HepG2 (cell line): ENCODE measurements around the gene DPT. TPM values are rescaled to one million over a fixed set of nuclear protein-coding genes. Genes with fewer than 3 reads are reported as not detected.

Source experiments
- ATAC-seq: fragments of 200-7000 bp; cut with Tn5 transposase; 3 replicates; pipeline ENCODE4 v1.9.1; 2020; ENCODE audit warnings: mild to moderate bottlenecking, moderate library complexity
- BruUV-seq: library from RNA; stranded (reverse); fragments of 400-500 nt; replicated peaks from 2 replicates; lab custom pipeline; 2021; lab: Mats Ljungman, UMichigan
- CTCF ChIA-PET: fragments of 300-600 bp; formaldehyde crosslinking; extraction: SDS; loops from one replicate; lab custom pipeline; 2021; ENCODE audit warnings: low total read pairs, inconsistent platforms, low intra/inter-chr PET ratio; lab: Yijun Ruan, JAX
- POLR2A ChIA-PET: fragments of 350-600 bp; sonication (Branson Sonifier 250); formaldehyde crosslinking; loops from one replicate; lab custom pipeline; 2020; ENCODE audit warnings: antibody characterized with exemption, inconsistent platforms; lab: Yijun Ruan, JAX
- DNase-seq: peaks from one replicate; pipeline ENCODE4 v3.0.0-alpha.2; 2015; ENCODE audit warnings: low spot score
- FAIRE-seq: peaks from 3 replicates; lab custom pipeline; 2011; peaks lifted over from hg19 to GRCh38; lab: Jason Lieb, UNC
- H2AFZ ChIP-seq: one replicate; pipeline ENCODE4 v1.6.1; 2011; ENCODE audit warnings: low read length, inconsistent platforms
- H3K27ac ChIP-seq: fragments of 300-600 bp; 3 replicates; pipeline ENCODE4 v1.8.0; 2011; ENCODE audit warnings: mixed run types, mild to moderate bottlenecking, mixed read lengths, low read length, inconsistent platforms; ENCODE audit not compliant: insufficient read depth; ENCODE audit errors: extremely low read length
- H3K27me3 ChIP-seq, 2 experiments: fragments of 200-600 bp in 1 of 2; 2 replicates in 1 of 2; 3 replicates in 1 of 2; pipeline versions ENCODE4 v1.6.0 to v1.8.0; 2011; ENCODE audit warnings: low read length in 2 of 2, mild to moderate bottlenecking in 2 of 2, moderate library complexity in 2 of 2, inconsistent platforms in 1 of 2; ENCODE audit not compliant: insufficient read depth in 2 of 2, control insufficient read depth in 1 of 2
- H3K36me3 ChIP-seq, 2 experiments: fragments of 200-600 bp in 1 of 2; replicated peaks in 1 of 2; 2 replicates in 1 of 2; 3 replicates in 1 of 2; pipeline versions ENCODE4 v1.5.1 to v1.8.0; 2011; ENCODE audit warnings: low read length in 2 of 2, inconsistent platforms in 1 of 2; ENCODE audit not compliant: insufficient read depth in 2 of 2, control insufficient read depth in 1 of 2
- H3K4me1 ChIP-seq: 2 replicates; pipeline ENCODE4 v1.5.1; 2012; ENCODE audit warnings: low read length, inconsistent platforms; ENCODE audit not compliant: insufficient read depth
- H3K4me2 ChIP-seq: 2 replicates; pipeline ENCODE4 v1.6.0; 2011; ENCODE audit warnings: low read depth, low read length, inconsistent platforms
- H3K4me3 ChIP-seq, 3 experiments: fragments of 200-600 bp in 1 of 3; sonication (generic), shearing (Covaris generic) in 1 of 3; replicated peaks in 1 of 3; 2 replicates each; pipeline ENCODE4 v1.5.1; 2011 to 2016; ENCODE audit warnings: low read length in 3 of 3, inconsistent platforms in 2 of 3, low read depth in 2 of 3, mild to moderate bottlenecking in 2 of 3, control low read depth in 1 of 3, mixed read lengths in 1 of 3; ENCODE audit not compliant: insufficient read depth in 1 of 3
- H3K79me2 ChIP-seq: one replicate; pipeline ENCODE4 v1.6.1; 2011; ENCODE audit warnings: low read length, inconsistent platforms; ENCODE audit not compliant: insufficient read depth
- H3K9ac ChIP-seq: 2 replicates; pipeline ENCODE4 v1.6.0; 2011; ENCODE audit warnings: mild to moderate bottlenecking, low read depth, low read length, inconsistent platforms; ENCODE audit not compliant: insufficient read depth
- H3K9me3 ChIP-seq: 2 replicates; pipeline ENCODE4 v1.5.1; 2012; ENCODE audit warnings: mild to moderate bottlenecking, low read length
- H4K20me1 ChIP-seq: 2 replicates; pipeline ENCODE4 v1.6.0; 2011; ENCODE audit warnings: inconsistent platforms, mild to moderate bottlenecking, low read length, moderate library complexity; ENCODE audit not compliant: insufficient read depth
- AGO1 ChIP-seq: fragments of 200-400 bp; formaldehyde crosslinking; IDR thresholded peaks from 2 replicates; pipeline ENCODE4 v1.6.1; 2017; ENCODE audit warnings: mild to moderate bottlenecking, low read depth, low read length, moderate library complexity; ENCODE audit not compliant: poor library complexity, severe bottlenecking
- ARID2 ChIP-seq: sonication (generic); formaldehyde crosslinking; IDR thresholded peaks from 2 replicates; pipeline ENCODE4 v1.8.1; 2022; ENCODE audit warnings: mild to moderate bottlenecking, missing genetic modification reagents, borderline replicate concordance
- GATAD1 ChIP-seq: IDR thresholded peaks from 2 replicates; pipeline ENCODE4 v1.6.1; 2016; ENCODE audit warnings: missing genetic modification reagents, missing compliant biosample characterization
- HES4 ChIP-seq: sonication (generic); formaldehyde crosslinking; IDR thresholded peaks from 2 replicates; pipeline ENCODE4 v1.9.0; 2021; ENCODE audit warnings: mild to moderate bottlenecking, missing genetic modification reagents, borderline replicate concordance
- SUZ12 ChIP-seq: fragments of 150-350 bp; IDR thresholded peaks from 2 replicates; pipeline ENCODE4 v1.6.1; 2014; ENCODE audit warnings: low read depth, low read length
- TP53 ChIP-seq: sonication (generic); formaldehyde crosslinking; conservative IDR thresholded peaks from 2 replicates; pipeline ENCODE4 v1.4.0; 2020; ENCODE audit warnings: missing genetic modification reagents
- WIZ ChIP-seq: sonication (generic); formaldehyde crosslinking; IDR thresholded peaks from 2 replicates; pipeline ENCODE4 v1.5.1; 2020; ENCODE audit warnings: mild to moderate bottlenecking, missing genetic modification reagents
- ZBTB8A ChIP-seq: sonication (generic); formaldehyde crosslinking; IDR thresholded peaks from 2 replicates; pipeline ENCODE4 v1.4.0; 2020; ENCODE audit warnings: mild to moderate bottlenecking, low read depth, missing genetic modification reagents, borderline replicate concordance
- ZNF431 ChIP-seq: sonication (generic); formaldehyde crosslinking; IDR thresholded peaks from 2 replicates; pipeline ENCODE4 v1.9.0; 2022; ENCODE audit warnings: missing genetic modification reagents, low read depth, mild to moderate bottlenecking, borderline replicate concordance
- ZNF747 ChIP-seq: sonication (generic); formaldehyde crosslinking; IDR thresholded peaks from 2 replicates; pipeline ENCODE4 v1.8.1; 2023; ENCODE audit warnings: missing genetic modification reagents, mild to moderate bottlenecking, borderline replicate concordance
- WGBS: methylation state at CpG from one replicate; pipeline ENCODE4 v1.1.6; 2017; ENCODE audit warnings: low lambda C conversion rate; 5-methylcytosine and 5-hydroxymethylcytosine counted together
- in situ Hi-C: cut with HindIII; loops from 2 replicates; pipeline ENCODE4 v1.10.0; 2017; ENCODE audit warnings: low pct_unique_long_range_greater_than_20kb; ENCODE audit not compliant: extremely low pct_ligation_motif_present
- intact Hi-C: fragments of 100-400 bp; cut with micrococcal nuclease; formaldehyde crosslinking; loops from one replicate; pipeline ENCODE4 v1.10.0; 2022; ENCODE audit not compliant: unreplicated experiment
- polyA plus RNA-seq, 8 experiments: library from polyadenylated mRNA; depleted of rRNA in 3 of 8; stranded (reverse) in 7 of 8; unstranded in 1 of 8; fragments of >200 nt; fragmentation: Illumina TruSeq in 4 of 8; extraction: Trizol in 4 of 8; gene quantifications; 2 replicates each; pipeline versions ENCODE4 v1.2.1 to v1.2.3, GENCODE V29; 2011 to 2016; ENCODE audit warnings: low read depth in 4 of 8, missing spikeins in 1 of 8, mixed read lengths in 1 of 8; ENCODE audit not compliant: insufficient read depth in 1 of 8
- total RNA-seq, 5 experiments: library from RNA; depleted of rRNA; stranded (reverse); fragments of >200 nt; fragmentation: Illumina TruSeq; extraction: Trizol; gene quantifications; 2 replicates each; pipeline ENCODE4 v1.2.3, GENCODE V29; 2016; ENCODE audit warnings: low read depth in 1 of 5
- TF ChIP-seq, protein P1 (sequence below): sonication (generic); formaldehyde crosslinking; IDR thresholded peaks from 2 replicates; pipeline ENCODE4 v1.5.0; 2020; ENCODE audit warnings: mild to moderate bottlenecking, missing genetic modification reagents
- TF ChIP-seq, protein P2 (sequence below): sonication (generic); formaldehyde crosslinking; IDR thresholded peaks from 2 replicates; pipeline ENCODE4 v1.8.0; 2022; ENCODE audit warnings: mild to moderate bottlenecking, missing genetic modification reagents, moderate library complexity
- TF ChIP-seq, protein P3 (sequence below): sonication (generic); formaldehyde crosslinking; IDR thresholded peaks from 2 replicates; pipeline ENCODE4 v1.8.0; 2022; ENCODE audit warnings: missing genetic modification reagents, mild to moderate bottlenecking, moderate library complexity, borderline replicate concordance
- TF ChIP-seq, protein P4 (sequence below): sonication (generic); formaldehyde crosslinking; IDR thresholded peaks from 2 replicates; pipeline ENCODE4 v1.4.0; 2020; ENCODE audit warnings: missing genetic modification reagents

DPT gene
- total and polyA plus RNA-seq, 2 of the 13 experiments (the other 11 are each of a cell fraction or from before 2014, with no cell fraction given), result 0.04 TPM; not detected in 1

DNA sequence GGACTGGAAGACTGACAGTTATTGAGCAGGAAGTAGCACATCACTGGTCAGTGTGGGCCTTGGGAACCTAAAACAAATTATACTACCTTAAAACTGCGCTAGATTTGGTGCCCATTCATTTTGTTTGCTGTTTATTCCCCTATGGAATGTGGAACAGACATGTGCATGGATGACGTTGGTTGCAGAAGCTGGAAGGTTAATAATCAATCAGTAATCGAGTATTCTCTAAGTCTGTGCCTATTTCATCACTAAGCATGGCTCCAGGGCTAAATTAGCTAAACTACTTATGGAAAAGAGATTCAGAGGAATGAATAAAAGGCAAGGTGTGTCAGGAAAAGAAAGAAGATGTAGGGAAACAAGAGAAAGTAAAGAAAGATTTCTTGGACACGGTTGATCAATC is 33.5 kb upstream of the DPT start:
- intact Hi-C loops (no loop called here), in situ Hi-C loops (no loop called here)
- TF ChIP-seq, protein P1, sequence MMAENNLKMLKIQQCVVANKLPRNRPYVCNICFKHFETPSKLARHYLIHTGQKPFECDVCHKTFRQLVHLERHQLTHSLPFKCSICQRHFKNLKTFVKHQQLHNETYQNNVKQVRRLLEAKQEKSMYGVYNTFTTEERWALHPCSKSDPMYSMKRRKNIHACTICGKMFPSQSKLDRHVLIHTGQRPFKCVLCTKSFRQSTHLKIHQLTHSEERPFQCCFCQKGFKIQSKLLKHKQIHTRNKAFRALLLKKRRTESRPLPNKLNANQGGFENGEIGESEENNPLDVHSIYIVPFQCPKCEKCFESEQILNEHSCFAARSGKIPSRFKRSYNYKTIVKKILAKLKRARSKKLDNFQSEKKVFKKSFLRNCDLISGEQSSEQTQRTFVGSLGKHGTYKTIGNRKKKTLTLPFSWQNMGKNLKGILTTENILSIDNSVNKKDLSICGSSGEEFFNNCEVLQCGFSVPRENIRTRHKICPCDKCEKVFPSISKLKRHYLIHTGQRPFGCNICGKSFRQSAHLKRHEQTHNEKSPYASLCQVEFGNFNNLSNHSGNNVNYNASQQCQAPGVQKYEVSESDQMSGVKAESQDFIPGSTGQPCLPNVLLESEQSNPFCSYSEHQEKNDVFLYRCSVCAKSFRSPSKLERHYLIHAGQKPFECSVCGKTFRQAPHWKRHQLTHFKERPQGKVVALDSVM (CRISPR knock-in tag), result no peak
- no peak for TF ChIP-seq TP53 (CRISPR knock-in tag)
- TF ChIP-seq ZBTB8A, result no peak
- TF ChIP-seq HES4 (CRISPR knock-in tag), result no peak
- no peak for TF ChIP-seq ARID2
- no peak for TF ChIP-seq ZNF747 (CRISPR knock-in tag)
- TF ChIP-seq, protein P2, sequence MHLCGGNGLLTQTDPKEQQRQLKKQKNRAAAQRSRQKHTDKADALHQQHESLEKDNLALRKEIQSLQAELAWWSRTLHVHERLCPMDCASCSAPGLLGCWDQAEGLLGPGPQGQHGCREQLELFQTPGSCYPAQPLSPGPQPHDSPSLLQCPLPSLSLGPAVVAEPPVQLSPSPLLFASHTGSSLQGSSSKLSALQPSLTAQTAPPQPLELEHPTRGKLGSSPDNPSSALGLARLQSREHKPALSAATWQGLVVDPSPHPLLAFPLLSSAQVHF (CRISPR knock-in tag), result no peak
- TF ChIP-seq, protein P3, sequence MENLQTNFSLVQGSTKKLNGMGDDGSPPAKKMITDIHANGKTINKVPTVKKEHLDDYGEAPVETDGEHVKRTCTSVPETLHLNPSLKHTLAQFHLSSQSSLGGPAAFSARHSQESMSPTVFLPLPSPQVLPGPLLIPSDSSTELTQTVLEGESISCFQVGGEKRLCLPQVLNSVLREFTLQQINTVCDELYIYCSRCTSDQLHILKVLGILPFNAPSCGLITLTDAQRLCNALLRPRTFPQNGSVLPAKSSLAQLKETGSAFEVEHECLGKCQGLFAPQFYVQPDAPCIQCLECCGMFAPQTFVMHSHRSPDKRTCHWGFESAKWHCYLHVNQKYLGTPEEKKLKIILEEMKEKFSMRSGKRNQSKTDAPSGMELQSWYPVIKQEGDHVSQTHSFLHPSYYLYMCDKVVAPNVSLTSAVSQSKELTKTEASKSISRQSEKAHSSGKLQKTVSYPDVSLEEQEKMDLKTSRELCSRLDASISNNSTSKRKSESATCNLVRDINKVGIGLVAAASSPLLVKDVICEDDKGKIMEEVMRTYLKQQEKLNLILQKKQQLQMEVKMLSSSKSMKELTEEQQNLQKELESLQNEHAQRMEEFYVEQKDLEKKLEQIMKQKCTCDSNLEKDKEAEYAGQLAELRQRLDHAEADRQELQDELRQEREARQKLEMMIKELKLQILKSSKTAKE (CRISPR knock-in tag), result no peak
- no peak for TF ChIP-seq WIZ (CRISPR knock-in tag)
- TF ChIP-seq GATAD1 (CRISPR knock-in tag), result no peak
- no peak for TF ChIP-seq AGO1
- no peak for TF ChIP-seq SUZ12
- TF ChIP-seq, protein P4, sequence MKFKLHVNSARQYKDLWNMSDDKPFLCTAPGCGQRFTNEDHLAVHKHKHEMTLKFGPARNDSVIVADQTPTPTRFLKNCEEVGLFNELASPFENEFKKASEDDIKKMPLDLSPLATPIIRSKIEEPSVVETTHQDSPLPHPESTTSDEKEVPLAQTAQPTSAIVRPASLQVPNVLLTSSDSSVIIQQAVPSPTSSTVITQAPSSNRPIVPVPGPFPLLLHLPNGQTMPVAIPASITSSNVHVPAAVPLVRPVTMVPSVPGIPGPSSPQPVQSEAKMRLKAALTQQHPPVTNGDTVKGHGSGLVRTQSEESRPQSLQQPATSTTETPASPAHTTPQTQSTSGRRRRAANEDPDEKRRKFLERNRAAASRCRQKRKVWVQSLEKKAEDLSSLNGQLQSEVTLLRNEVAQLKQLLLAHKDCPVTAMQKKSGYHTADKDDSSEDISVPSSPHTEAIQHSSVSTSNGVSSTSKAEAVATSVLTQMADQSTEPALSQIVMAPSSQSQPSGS, result no peak
- no peak for TF ChIP-seq ZNF431

More for the DNA sequence above, 33.5 kb upstream of the DPT start:
- Histone ChIP-seq H3K79me2 (no peaks in the 10 kb centered on the region), H2AFZ (no peak overlapping the region), H3K27ac (no peak overlapping the region), H3K4me3 (no peak overlapping the region), H3K36me3 (no peaks in the 10 kb centered on the region), H3K4me2 (no peak overlapping the region), H3K9ac (no peak overlapping the region), H3K27me3 (no peaks in the 10 kb centered on the region; a peak in 2 of 5 replicates), H3K9me3 (no peaks in the 10 kb centered on the region), H4K20me1 (no peaks in the 10 kb centered on the region), H3K4me1 (peaks cover 36% of the 10 kb centered on the region)
- 46% methylated on average over 4 of the region's 4 CpGs for WGBS
- BruUV-seq, result no TSS peak
- ATAC-seq, result no peak
- no peak for DNase-seq
- FAIRE-seq, result no peak
- ChIA-PET CTCF (no interaction called here), POLR2A (interaction anchor here (1.3 to 1.4 kb wide), 2 partner anchors 71 to 72 kb away, joined by 3 to 4 read pairs; no protein-coding TSS in a partner anchor)
